ENCODE measurements around the gene BTG2.
"Not testable (repeated sequence)": the region's sequence is repeated elsewhere in the genome, so short reads cannot be mapped to it uniquely, and the experiment has no call there.

BTG2 gene

GRCh38 chr1:203308923-203309331, 3.6 kb downstream of the BTG2 start:
- intact Hi-C loops (cut with DNase I; ENCODE audit: low total_unique reads) = no loop called here
- DNase-seq = peak; percentile 20 to 45
- Histone ChIP-seq H3K27ac (peak overlapping the region; percentile 100), H3K9me3 (no peaks in the 10 kb centered on the region), H3K4me3 (peak overlapping the region; percentile 94 to 100), H3K27me3 (no peaks in the 10 kb centered on the region), H3K4me1 (peaks cover 0 to 44% (median 34%) of the 10 kb centered on the region in 4 donors), H3K36me3 (peaks cover 33 to 44% (median 42%) of the 10 kb centered on the region in 3 donors)
- TF ChIP-seq CTCF (IDR thresholded peaks at IDR 0.05) = no peak

GRCh38 chr1:203311368-203312301, 6.3 kb downstream of the BTG2 start:
- intact Hi-C loops (cut with DNase I; ENCODE audit: low total_unique reads) = no loop called here
- no peak overlapping the region for H3K27ac ChIP-seq
- DNase-seq = peak; percentile 17
- peaks cover 33 to 44% (median 42%) of the 10 kb centered on the region in 3 donors for H3K36me3 ChIP-seq
- no peak for TF ChIP-seq CTCF (IDR thresholded peaks at IDR 0.05)
- H3K27me3 ChIP-seq = no peaks in the 10 kb centered on the region
- no peaks in the 10 kb centered on the region for H3K9me3 ChIP-seq
- H3K4me1 ChIP-seq = peaks cover 0 to 43% (median 35%) of the 10 kb centered on the region in 4 donors
- no peak overlapping the region for H3K4me3 ChIP-seq

- H3K27me3 ChIP-seq; H3K4me3 ChIP-seq; H3K27ac ChIP-seq; intact Hi-C loops (cut with DNase I; ENCODE audit: low total_unique reads); H3K9me3 ChIP-seq: not testable (repeated sequence)
- DNase-seq = peak in 1 of 2 donors; percentile 1
- Histone ChIP-seq H3K36me3 (peaks cover 9 to 20% (median 18%) of the 10 kb centered on the region in 3 donors), H3K4me1 (peaks cover 0 to 29% (median 23%) of the 10 kb centered on the region in 4 donors)
These were observed 8.9 kb downstream of the BTG2 start for GRCh38 chr1:203314025-203314759.

GRCh38 chr1:203316626-203317093, 11.3 kb downstream of the BTG2 start:
- no peak overlapping the region for H3K4me3 ChIP-seq
- intact Hi-C loops (cut with DNase I; ENCODE audit: low total_unique reads) = no loop called here
- no peak for TF ChIP-seq CTCF (IDR thresholded peaks at IDR 0.05)
- H3K4me1 ChIP-seq = peaks cover 0 to 37% (median 20%) of the 10 kb centered on the region in 4 donors
- no peaks in the 10 kb centered on the region for H3K27me3 ChIP-seq
- no peaks in the 10 kb centered on the region for H3K36me3 ChIP-seq
- H3K9me3 ChIP-seq = no peaks in the 10 kb centered on the region
- peak in 1 of 2 donors; percentile 55 for DNase-seq
- peak overlapping the region; percentile 46 to 68 for H3K27ac ChIP-seq

GRCh38 chr1:203317429-203318228, 12.3 kb downstream of the BTG2 start:
- Histone ChIP-seq H3K36me3 (no peaks in the 10 kb centered on the region), H3K27me3 (no peaks in the 10 kb centered on the region), H3K9me3 (no peaks in the 10 kb centered on the region), H3K4me3 (no peak overlapping the region), H3K27ac (peak overlapping the region; percentile 46 to 68), H3K4me1 (peaks cover 0 to 47% (median 26%) of the 10 kb centered on the region in 4 donors)
- DNase-seq = no peak
- no peak for TF ChIP-seq CTCF (IDR thresholded peaks at IDR 0.05)
- intact Hi-C loops (cut with DNase I; ENCODE audit: low total_unique reads) = no loop called here
